Fibroblast of lung (primary cell): Measurements from ENCODE around the gene PLXNA1.

Source experiments
- CTCF ChIP-seq, 2 donors: IDR thresholded peaks in 1 of 2; conservative IDR thresholded peaks in 1 of 2; 1 replicate in 1 of 2; 2 replicates in 1 of 2; pipeline ENCODE4 v1.5.1; 2011 to 2012; ENCODE audit warnings: low read length in 2 of 2, control low read depth in 1 of 2, inconsistent platforms in 1 of 2, low read depth in 1 of 2, mild to moderate bottlenecking in 1 of 2
- EZH2 ChIP-seq: IDR thresholded peaks from 2 replicates; pipeline ENCODE4 v1.5.1; 2012; ENCODE audit warnings: low read length, control low read depth, mild to moderate bottlenecking; ENCODE audit errors: missing control alignments

GRCh38 chr3:126986001-126986400 is 3.1 kb downstream of the PLXNA1 start:
- TF ChIP-seq CTCF (conservative IDR thresholded peaks at IDR 0.05 in 1 of 2, IDR thresholded peaks at IDR 0.05 in 1 of 2; ENCODE audit: low read depth in 1 of 2, low read length in 2 of 2) (no peak), EZH2 (no peak)
